SJCRH30 (cell line): ENCODE data around the gene HSPG2. TPM values are rescaled to one million over a fixed set of nuclear protein-coding genes. Genes with fewer than 3 reads are reported as not detected.
"Not testable (repeated sequence)": the region's sequence is repeated elsewhere in the genome, so short reads cannot be mapped to it uniquely, and the experiment has no call there.

Experiments used
- DNase-seq, 2 experiments: peaks; one replicate each; pipeline ENCODE4 v3.0.0-alpha.2; 2015 to 2020
- H3K27ac ChIP-seq: fragments of 250-450 bp; sonication (Bioruptor Pico); 2 replicates; pipeline ENCODE4 v1.5.1; 2020; ENCODE audit warnings: mild to moderate bottlenecking, moderate library complexity
- H3K27me3 ChIP-seq: fragments of 250-450 bp; sonication (Bioruptor Pico); 2 replicates; pipeline ENCODE4 v1.5.1; 2020; ENCODE audit warnings: mild to moderate bottlenecking, moderate library complexity
- H3K36me3 ChIP-seq: fragments of 250-450 bp; sonication (Bioruptor Pico); 2 replicates; pipeline ENCODE4 v1.5.1; 2020; ENCODE audit warnings: mild to moderate bottlenecking, moderate library complexity
- H3K4me1 ChIP-seq: fragments of 250-450 bp; sonication (Bioruptor Pico); 2 replicates; pipeline ENCODE4 v1.5.1; 2020; ENCODE audit warnings: mild to moderate bottlenecking, moderate library complexity
- H3K4me3 ChIP-seq: fragments of 250-450 bp; sonication (Bioruptor Pico); 2 replicates; pipeline ENCODE4 v1.5.1; 2020; ENCODE audit warnings: mild to moderate bottlenecking, moderate library complexity
- H3K9me3 ChIP-seq: fragments of 250-450 bp; sonication (Bioruptor Pico); replicated peaks from 2 replicates; pipeline ENCODE4 v1.5.1; 2020; ENCODE audit warnings: mild to moderate bottlenecking, moderate library complexity
- total RNA-seq: library from RNA; depleted of rRNA; stranded (reverse); fragments of >200 nt; shearing (Covaris generic); gene quantifications from 2 replicates; pipeline ENCODE4 v1.2.3, GENCODE V29; 2014

The HSPG2 gene
- total RNA-seq, 1 experiment from 2014 or later = 84.0 TPM

DNA sequence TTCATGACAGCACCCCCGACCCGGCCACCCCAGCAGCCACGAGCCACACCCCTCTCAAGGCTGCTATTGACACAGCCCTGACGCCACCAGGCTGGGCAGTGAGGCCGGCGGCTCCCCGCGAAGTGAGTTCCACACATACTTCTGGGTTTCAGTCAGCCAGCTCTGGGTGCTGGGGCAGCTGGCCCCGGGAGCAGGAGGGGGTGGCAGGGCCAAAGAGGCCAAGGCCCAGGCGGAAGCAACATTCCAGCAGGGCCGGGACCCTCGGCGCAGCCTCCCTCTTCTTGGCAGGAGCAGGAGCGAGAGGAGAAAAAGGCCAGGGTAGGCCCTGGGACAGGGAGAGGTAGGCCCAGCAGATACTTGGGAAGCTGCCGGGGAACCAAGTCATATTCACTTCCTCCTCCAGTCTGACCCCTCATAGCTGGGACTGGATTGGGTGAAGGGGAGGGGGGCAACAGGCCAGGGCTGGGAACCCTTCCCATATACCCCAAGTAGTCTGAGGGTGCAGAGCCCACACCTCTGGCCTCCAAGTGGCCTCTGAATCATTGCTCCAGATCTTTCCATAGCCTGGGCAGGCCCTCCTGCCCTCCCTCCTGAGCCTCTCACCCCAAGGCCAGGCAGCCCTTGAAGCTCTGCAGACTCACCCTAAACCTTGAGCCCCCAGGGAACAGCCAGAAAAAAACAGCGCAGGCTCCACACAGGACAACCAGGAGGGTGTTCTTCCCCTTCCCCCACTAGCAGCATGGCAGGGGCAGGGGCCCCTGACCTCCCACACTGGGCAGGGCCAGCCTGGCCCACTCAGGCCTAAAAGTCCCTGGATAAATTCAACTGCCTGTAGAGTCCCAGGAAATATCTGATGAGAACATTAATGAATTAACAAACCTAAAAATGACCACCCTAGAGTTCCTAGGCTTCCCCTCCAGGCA lies 5.7 kb downstream of the HSPG2 start:
- peak overlapping the region; percentile 59 for H3K27ac ChIP-seq
- H3K27me3 ChIP-seq = no peaks in the 10 kb centered on the region
- H3K36me3 ChIP-seq = peaks cover 48% of the 10 kb centered on the region
- H3K4me1 ChIP-seq = peaks cover 60% of the 10 kb centered on the region
- H3K4me3 ChIP-seq = no peak overlapping the region
- H3K9me3 ChIP-seq = no peaks in the 10 kb centered on the region
- DNase-seq = peak; percentile 77 to 88

DNA sequence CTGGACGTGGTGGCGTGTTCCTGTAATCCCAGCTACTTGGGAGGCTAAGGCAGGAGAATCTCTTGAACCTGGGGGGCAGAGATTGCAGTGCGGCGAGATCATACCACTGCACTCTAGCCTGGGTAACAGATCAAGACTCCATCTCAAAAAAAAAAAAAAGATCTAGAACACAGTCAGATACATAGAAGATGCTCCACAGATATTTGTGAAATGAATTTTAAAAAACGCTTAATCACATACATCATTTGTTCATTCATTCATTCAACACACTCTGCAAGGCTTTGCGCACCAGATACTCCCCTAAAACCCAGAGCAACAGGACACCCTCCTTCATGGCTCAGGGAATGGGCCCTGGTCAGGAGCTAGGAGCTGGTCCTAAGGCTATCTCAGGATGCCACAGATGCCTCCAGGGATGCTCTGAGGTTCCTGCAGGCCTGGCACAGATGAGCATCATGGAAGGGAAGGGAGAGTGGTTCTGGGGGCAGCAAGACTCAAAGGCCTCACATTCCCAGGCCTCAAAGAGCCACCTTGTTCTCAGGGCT lies 6.4 kb downstream of the HSPG2 start:
- Histone ChIP-seq H3K4me1 (peaks cover 60% of the 10 kb centered on the region), H3K4me3 (no peak overlapping the region), H3K36me3 (peaks cover 52% of the 10 kb centered on the region), H3K9me3 (no peaks in the 10 kb centered on the region), H3K27me3 (no peaks in the 10 kb centered on the region), H3K27ac (peak overlapping the region; percentile 59)
- DNase-seq = no peak

DNA sequence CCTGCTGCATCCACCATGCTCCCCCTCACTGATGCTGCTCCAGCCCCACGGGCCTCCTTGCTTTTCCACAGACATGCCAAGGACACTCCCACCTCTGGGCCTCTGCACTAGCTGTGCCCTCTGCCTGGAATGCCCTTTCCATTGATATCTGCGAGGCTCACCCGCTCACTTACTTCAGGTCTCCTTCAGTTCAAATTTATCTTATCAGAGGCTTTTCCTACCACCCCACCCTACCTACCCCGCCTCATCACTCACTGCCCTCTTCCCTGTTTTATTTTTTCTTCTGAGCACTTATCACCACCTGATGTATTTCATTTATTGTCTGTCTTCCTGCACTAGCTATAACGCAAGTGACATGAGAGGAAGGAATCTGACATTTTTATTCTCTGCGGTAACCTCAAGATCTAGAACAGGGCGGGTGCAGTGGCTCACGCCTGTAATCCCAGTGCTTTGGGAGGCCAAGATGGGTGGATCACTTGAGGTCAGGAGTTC lies 7.0 kb downstream of the HSPG2 start:
- H3K36me3 ChIP-seq = peaks cover 50% of the 10 kb centered on the region
- no peak overlapping the region for H3K4me3 ChIP-seq
- no peaks in the 10 kb centered on the region for H3K9me3 ChIP-seq
- no peak overlapping the region for H3K27ac ChIP-seq
- peaks cover 55% of the 10 kb centered on the region for H3K4me1 ChIP-seq
- no peaks in the 10 kb centered on the region for H3K27me3 ChIP-seq
- DNase-seq = no peak

DNA sequence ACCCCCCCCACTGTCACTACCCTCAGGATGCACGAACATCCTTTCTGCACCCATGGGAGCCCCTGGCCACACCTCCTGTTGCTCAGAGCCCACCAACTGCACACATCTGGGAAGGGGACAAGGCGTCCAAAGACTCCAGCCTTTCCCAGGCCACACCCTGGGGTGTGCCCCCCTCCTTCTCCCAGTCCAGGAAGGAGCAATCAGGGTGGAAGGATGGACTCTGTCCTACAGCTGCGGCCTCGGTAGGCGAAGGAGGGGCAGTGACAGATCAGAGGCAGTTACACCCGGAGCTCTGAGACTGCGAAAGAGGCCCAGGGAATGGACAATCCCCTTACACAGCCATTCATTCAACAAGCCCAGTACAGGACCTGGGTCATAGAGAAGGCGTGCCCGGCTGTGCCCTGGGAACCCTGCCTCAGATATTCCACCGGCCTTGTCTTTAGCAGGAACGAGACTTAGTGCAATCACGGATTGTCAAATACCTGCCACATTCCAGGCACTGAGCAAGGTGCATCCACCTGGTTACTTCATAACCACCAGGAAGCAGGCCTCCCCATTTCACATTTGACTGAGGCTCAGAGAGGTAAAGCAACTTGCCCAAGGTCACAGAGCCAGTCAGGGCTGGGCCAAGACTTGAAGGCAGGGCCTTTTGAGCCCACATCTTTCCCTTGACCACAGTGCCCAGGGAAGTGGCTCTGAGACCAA lies 9.4 kb downstream of the HSPG2 start:
- Histone ChIP-seq H3K4me1 (peaks cover 46% of the 10 kb centered on the region), H3K27ac (no peak overlapping the region), H3K4me3 (no peak overlapping the region), H3K27me3 (no peaks in the 10 kb centered on the region), H3K36me3 (peaks cover 53% of the 10 kb centered on the region), H3K9me3 (no peaks in the 10 kb centered on the region)
- DNase-seq = no peak

DNA sequence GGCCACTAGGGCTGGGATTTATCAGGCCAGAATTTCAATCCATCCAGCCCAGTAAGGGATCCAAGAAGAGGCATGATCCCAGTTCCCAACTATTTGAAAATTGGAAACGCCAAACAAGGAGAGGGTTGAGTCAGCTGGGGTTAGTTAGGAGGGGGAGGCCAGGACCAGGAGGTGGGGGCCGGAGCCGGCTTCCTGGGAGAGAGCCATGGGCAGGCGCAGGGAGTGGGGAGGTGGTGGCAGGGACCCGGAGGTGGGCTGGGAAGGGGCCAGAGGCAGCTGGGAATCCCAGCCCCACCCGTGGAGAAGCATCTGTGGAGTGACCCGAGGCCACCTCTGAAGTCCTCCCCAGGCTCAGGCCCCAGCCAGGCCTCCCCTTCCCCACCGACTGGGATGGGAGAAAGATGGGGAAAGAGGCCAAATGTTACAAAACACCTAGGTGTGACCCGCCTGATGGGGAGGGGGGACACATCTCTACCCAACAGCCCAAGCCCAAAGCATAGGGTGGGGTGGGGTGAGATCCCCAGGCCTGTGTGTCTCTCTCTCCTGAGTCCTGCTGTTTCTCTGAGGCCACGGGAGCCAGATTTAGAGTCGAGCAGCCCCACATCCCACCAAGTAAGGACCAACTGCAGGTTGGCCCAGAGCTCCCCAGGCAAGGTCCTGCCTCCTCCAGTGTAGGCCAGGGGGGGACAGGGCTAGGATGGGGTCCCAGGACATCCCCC lies 10.1 kb downstream of the HSPG2 start:
- H3K9me3 ChIP-seq = no peaks in the 10 kb centered on the region
- no peak for DNase-seq
- peaks cover 46% of the 10 kb centered on the region for H3K4me1 ChIP-seq
- H3K27me3 ChIP-seq = no peaks in the 10 kb centered on the region
- no peak overlapping the region for H3K27ac ChIP-seq
- peaks cover 53% of the 10 kb centered on the region for H3K36me3 ChIP-seq
- H3K4me3 ChIP-seq = no peak overlapping the region

DNA sequence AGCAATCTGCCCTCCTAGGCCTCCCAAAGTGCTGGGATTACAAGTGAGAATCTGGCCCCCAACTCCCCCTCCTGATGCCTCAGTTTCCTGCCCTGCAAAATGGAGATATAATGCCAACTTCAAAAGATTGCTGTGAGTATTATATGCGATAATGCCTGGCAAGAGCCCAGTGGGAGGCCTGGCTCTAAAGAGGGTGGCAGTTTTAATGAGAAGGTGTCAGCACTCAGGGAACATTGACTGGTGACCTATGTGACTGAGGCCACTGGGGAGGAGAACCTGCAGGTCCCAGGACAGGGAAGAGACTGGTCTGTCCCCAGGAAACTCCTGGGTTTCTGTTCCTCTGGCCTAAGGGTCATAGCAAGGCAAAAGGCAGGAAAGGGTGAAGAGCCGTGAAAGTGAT lies 11.0 kb downstream of the HSPG2 start:
- peaks cover 45% of the 10 kb centered on the region for H3K4me1 ChIP-seq
- no peaks in the 10 kb centered on the region for H3K27me3 ChIP-seq
- peaks cover 54% of the 10 kb centered on the region for H3K36me3 ChIP-seq
- H3K4me3 ChIP-seq = no peak overlapping the region
- DNase-seq = no peak
- H3K9me3 ChIP-seq = no peaks in the 10 kb centered on the region
- H3K27ac ChIP-seq = no peak overlapping the region

DNA sequence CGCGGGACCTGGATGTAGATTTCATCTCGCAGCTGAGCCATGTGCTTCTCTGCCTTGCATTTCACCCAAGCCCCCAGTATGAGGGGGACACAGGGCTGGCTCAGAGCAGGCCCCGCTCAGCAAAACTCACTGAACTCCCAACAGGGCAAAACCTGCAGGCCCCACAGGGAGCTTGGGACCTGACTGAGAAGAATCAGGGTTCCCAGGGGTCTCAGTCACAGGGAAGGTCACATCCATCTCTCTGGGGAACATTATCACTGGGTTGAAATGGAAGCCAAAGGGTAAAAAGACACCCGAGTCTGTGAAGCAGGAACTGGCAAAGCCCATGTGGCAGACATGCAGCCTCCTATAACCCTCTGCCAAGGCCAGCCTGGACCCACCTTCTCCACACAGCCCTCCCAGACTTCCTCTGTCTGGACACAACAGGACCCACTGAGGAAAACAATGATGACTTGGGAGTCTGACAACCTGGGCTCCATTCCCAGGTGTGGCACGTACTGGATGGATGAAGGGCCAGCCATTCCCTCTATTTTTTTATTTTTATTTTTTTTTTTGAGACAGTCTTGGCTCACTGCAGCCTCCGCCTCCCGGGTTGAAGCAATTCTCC lies 11.7 kb downstream of the HSPG2 start:
- no peak overlapping the region for H3K4me3 ChIP-seq
- no peak for DNase-seq
- H3K9me3 ChIP-seq = no peaks in the 10 kb centered on the region
- H3K36me3 ChIP-seq = peaks cover 51% of the 10 kb centered on the region
- H3K27me3 ChIP-seq = no peaks in the 10 kb centered on the region
- H3K27ac ChIP-seq = no peak overlapping the region
- peaks cover 45% of the 10 kb centered on the region for H3K4me1 ChIP-seq

DNA sequence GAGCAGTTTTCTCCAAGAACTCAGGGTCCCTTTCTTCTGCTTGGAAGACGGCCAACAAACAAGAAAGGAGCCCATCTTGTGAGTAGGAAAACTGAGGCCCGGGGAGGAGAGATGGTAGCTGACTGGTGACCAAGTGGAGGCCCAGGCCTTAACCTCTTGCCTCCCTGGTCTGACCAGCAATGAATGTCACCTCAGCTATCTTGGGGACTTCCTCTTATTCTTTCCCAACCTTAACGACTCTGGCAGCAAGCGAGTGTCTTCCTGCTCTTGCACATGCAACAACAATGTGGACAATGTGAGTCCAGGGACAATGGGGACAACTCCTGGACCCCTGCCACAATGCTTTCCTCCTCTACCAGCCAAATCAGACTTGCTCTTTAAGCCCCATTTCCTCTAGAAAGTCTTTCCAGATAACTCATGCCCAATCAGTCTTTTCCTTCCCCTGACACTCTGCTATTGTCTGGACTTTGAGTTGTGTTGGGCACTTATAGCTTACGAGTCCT lies 12.6 kb downstream of the HSPG2 start:
- no peak overlapping the region for H3K4me3 ChIP-seq
- H3K36me3 ChIP-seq = peaks cover 49% of the 10 kb centered on the region
- no peak for DNase-seq
- H3K27me3 ChIP-seq = no peaks in the 10 kb centered on the region
- peaks cover 43% of the 10 kb centered on the region for H3K4me1 ChIP-seq
- no peak overlapping the region for H3K27ac ChIP-seq
- H3K9me3 ChIP-seq = no peaks in the 10 kb centered on the region

DNA sequence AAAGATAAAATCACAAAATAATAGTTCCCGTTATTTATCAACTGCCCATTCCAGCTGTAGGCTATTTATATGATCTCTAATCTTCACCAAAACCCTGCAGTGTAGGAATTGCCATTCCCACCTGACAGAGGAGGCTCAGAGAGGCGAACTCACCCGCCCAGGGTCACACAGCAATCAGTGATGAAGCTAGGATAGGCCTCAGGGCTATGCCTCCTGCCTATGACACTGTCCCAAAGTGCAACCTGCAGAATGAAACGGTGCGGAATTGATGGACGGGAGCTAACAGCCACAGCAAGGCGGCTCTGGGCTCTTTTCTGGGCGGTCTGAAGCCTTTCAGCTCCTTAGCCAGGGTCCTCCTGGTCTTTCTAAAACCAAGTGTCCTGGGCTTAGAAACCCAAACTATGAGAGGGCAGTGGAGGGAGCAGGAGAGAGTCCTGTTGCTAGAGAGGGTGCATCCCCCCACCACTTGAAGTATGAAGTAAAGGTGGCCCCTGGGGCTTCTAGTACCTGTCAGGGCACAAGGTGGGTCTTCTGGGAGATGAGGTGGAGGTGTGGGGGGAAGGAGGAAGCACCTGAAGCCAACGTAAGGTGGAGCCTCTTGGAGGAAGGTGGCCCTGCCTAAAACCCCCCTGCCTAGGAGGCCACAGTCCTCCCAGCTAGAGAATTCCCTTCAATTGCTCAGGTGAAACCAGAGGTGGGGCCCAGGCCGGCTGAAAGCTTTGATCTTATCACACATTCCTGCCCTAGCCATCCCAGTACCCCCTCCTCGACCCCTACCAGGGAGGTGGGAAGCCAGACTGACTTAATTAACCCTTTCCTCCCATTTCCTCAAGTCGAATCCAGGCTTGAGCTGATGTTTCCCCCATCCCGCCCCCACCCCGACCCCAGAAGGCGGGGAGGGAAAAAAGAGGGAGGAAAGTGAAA lies 14.8 kb downstream of the HSPG2 start:
- H3K9me3 ChIP-seq = no peaks in the 10 kb centered on the region

DNA sequence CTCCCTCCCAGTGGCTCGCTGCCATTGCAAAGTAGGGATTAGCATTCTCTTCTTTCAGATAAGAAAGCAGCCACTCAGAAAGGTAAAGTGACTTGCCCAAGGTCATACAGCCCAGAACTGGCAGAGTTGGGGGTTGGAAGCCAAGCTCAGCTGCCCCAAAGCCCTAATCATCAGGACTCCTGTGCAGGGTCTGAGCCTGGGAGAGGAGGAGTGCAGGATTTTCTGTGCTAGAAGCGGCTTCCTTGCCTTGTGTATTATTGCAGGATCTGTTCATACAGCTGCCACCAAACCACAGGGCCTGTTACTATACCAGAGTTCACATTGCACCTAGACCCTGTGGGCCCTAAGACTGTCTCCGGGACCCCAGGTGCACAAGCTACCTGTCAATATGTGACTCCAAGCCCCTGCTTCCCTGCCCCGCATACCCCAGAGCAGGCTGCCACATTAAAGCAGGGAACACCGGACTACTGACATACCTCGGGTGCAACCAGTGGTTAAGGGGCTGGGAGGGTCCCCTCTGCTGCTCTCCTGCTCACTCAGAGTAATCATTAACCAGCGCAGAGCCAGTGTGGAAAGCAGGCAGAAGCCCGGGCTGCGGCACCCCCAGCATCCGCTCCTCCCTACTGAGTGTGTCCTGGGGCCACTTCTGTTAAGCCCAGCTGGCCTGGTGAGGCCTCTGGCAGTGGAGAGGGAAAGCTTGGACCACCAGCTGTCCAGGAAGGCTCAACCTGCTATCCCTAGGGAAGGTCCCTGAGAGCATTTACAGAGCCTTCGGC lies 15.8 kb downstream of the HSPG2 start:
- H3K9me3 ChIP-seq = no peaks in the 10 kb centered on the region
- peaks cover 34% of the 10 kb centered on the region for H3K4me1 ChIP-seq
- peaks cover 53% of the 10 kb centered on the region for H3K36me3 ChIP-seq
- H3K27me3 ChIP-seq = no peaks in the 10 kb centered on the region
- H3K27ac ChIP-seq = peak overlapping the region; percentile 7; the same call in 1 of the 2 replicates
- DNase-seq = peak; percentile 79 to 84
- no peak overlapping the region for H3K4me3 ChIP-seq

More for the DNA sequence above, 14.8 kb downstream of the HSPG2 start:
- no peak overlapping the region for H3K4me3 ChIP-seq
- H3K27me3 ChIP-seq = no peaks in the 10 kb centered on the region
- DNase-seq = no peak
- peaks cover 50% of the 10 kb centered on the region for H3K36me3 ChIP-seq
- no peak overlapping the region for H3K27ac ChIP-seq
- peaks cover 34% of the 10 kb centered on the region for H3K4me1 ChIP-seq

DNA sequence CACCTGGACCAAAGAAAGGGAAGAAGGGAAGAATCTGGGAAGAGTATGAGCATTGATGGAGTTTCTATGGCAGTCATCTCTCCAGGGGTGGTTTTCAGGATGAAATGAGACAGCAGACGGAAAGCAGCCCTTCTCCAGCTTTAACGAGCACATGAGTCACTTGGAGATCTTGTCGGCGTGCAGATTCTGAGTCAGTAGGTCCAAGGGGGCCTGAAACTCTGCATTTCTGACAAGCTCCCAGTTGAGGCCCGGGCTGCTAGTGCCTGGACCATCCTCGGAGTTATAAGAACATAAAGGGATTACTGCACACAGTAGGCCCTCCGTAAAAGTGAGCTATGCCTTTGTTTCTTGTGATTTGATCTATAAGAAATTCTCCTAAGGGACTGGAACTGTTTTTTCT lies 17.6 kb downstream of the HSPG2 start:
- peaks cover 44% of the 10 kb centered on the region for H3K4me1 ChIP-seq
- no peaks in the 10 kb centered on the region for H3K27me3 ChIP-seq
- no peaks in the 10 kb centered on the region for H3K9me3 ChIP-seq
- H3K36me3 ChIP-seq = peaks cover 49% of the 10 kb centered on the region
- no peak overlapping the region for H3K27ac ChIP-seq
- H3K4me3 ChIP-seq = no peak overlapping the region
- no peak for DNase-seq

DNA sequence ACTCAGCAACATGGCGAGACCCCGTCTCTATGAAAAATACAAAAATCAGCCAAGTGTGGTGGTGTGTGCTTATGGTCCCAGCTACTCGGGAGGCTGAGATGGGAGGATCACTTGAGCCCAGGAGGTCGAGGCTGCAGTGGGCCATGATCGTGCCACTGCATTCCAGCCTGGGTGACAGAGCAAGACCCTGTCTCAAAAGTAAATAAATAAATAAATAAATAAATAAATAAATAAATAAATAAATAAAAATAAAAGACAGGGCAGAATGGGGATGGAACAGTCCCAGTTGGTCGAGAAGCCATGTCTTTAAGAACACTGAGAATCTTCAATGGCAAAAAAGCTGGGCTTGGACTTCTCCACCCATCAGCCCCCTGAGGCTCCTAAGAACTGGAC lies 19.9 kb downstream of the HSPG2 start:
- H3K36me3 ChIP-seq = peaks cover 40% of the 10 kb centered on the region

More for the DNA sequence above, 19.9 kb downstream of the HSPG2 start:
- peaks cover 52% of the 10 kb centered on the region for H3K4me1 ChIP-seq
- H3K27me3 ChIP-seq, H3K9me3 ChIP-seq, H3K27ac ChIP-seq, H3K4me3 ChIP-seq, DNase-seq: not testable (repeated sequence)
